PC-9 (cell line): ENCODE measurements around the gene CELA1.
"Not testable (repeated sequence)": the region's sequence is repeated elsewhere in the genome, so short reads cannot be mapped to it uniquely, and the experiment has no call there.

Experiments used
- CTCF ChIP-seq: fragments of 200-600 bp; sonication (generic); conservative IDR thresholded peaks from 2 replicates; pipeline ENCODE4 v1.6.1; 2017; ENCODE audit warnings: mixed run types, antibody characterized with exemption, mild to moderate bottlenecking, moderate library complexity
- EZH2 ChIP-seq: fragments of 200-600 bp; sonication (generic); IDR thresholded peaks from 2 replicates; pipeline ENCODE4 v1.8.0; 2017; ENCODE audit warnings: antibody characterized with exemption, low read depth

GRCh38 chr12:51294097-51294496, 52.4 kb downstream of the CELA1 start:
- not testable (repeated sequence) for TF ChIP-seq CTCF, EZH2
